Astrocyte of the spinal cord (primary cell): Measurements from ENCODE around the gene ALS2CL.

Experiments used
- DNase-seq: peaks from one replicate; pipeline ENCODE4 v3.0.0; 2011; ENCODE audit warnings: low read depth, low spot score
- H3K4me3 ChIP-seq: 2 replicates; pipeline ENCODE4 v1.5.1; 2011; ENCODE audit warnings: low read depth, mild to moderate bottlenecking, low read length, moderate library complexity
- in situ Hi-C: cut with HindIII; loops from 2 replicates; pipeline ENCODE4 v1.10.0; 2017; ENCODE audit warnings: low sequenced_read_pairs
- TF ChIP-seq, protein P1 (sequence below): IDR thresholded peaks from 2 replicates; pipeline ENCODE4 v1.5.1; 2012; ENCODE audit warnings: low read depth, mild to moderate bottlenecking, low read length, inconsistent platforms

The ALS2CL gene

DNA sequence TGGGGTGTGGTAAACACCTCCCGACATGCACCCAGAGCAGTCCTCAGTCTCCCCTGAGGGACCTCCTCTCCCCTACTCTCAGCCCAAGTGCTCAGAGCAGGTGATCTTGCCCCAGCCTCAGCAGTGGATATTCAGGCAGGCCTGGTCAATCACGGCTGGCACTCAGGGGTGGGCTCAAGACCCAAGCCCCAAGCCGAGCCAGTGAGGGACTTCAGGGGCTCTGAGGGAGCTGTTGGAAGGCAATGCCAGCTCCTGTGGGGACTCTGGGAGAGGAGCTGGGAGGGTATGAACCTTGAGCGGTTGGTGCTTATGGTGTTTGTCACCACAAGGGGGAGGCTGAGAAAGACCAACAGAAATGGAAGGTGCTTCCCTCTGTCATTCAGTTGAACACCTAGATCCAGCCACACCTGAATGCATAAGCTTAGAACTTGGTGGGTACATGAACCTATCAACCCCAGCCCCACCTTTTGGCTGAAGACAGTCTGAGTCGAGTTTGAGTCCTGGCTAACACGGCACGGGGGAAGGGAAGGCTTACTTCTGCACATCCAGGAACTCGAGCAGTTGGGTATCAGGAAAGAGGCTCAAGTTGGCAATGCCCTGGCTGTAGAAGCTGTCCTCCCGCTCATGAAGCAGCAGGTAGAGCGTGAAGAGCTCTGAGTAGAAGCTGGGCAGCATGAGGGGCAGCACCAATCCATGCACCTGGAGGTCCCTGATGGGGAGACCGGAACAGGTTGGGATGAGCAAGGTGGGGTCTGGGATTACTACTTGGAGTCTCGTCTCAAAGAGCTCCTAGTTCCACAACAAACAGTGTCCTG lies 19.2 kb downstream of the ALS2CL start:
- TF ChIP-seq, protein P1, sequence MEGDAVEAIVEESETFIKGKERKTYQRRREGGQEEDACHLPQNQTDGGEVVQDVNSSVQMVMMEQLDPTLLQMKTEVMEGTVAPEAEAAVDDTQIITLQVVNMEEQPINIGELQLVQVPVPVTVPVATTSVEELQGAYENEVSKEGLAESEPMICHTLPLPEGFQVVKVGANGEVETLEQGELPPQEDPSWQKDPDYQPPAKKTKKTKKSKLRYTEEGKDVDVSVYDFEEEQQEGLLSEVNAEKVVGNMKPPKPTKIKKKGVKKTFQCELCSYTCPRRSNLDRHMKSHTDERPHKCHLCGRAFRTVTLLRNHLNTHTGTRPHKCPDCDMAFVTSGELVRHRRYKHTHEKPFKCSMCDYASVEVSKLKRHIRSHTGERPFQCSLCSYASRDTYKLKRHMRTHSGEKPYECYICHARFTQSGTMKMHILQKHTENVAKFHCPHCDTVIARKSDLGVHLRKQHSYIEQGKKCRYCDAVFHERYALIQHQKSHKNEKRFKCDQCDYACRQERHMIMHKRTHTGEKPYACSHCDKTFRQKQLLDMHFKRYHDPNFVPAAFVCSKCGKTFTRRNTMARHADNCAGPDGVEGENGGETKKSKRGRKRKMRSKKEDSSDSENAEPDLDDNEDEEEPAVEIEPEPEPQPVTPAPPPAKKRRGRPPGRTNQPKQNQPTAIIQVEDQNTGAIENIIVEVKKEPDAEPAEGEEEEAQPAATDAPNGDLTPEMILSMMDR, result peak; percentile 34
- in situ Hi-C loops, result no loop called here
- DNase-seq, result no peak
- H3K4me3 ChIP-seq, result no peak overlapping the region

DNA sequence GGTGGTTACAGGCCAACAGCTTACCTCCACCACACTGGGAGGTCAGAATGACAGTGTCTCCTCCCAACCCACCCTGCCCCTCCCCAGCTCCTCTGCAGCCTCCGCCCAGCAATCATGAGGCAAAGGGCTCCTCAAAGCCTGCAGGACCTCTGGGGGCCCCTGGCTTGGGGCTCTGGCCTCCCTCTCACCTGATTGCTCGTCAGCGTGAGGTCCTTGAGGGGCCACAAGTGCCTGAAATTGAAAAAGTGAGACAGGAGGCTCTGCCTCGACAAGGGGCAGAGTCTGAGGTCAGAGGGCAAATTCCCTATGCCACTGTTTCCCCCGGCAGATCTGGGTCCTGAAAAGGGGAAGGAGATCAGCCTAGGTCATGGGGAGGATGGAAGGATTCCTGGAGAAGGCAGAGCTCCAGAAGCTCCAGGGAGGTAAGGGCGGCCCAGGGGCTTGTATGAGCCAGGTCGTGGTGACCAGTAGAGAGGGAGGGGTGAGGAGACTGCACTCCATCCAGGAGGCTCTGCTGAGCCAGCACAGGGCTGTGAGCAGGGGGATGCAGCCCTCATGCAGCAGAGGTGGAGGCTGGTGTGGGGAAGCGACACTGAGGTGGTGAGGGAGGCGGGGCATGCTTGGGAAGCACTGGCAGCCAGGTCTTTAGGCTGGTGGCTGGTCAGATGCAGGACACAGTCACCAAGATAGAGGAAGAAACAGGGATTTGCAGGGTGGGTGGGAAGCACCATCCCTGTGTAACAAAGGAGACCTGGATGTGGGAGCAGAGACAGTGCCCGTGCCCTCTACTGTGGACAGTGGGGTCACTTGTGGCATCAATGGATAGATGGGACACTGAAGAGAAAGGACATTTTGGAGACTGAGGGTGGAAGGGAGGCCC lies 20.1 kb downstream of the ALS2CL start:
- TF ChIP-seq, protein P1, result no peak
- H3K4me3 ChIP-seq, result no peak overlapping the region
- no peak for DNase-seq
- in situ Hi-C loops, result no loop called here

DNA sequence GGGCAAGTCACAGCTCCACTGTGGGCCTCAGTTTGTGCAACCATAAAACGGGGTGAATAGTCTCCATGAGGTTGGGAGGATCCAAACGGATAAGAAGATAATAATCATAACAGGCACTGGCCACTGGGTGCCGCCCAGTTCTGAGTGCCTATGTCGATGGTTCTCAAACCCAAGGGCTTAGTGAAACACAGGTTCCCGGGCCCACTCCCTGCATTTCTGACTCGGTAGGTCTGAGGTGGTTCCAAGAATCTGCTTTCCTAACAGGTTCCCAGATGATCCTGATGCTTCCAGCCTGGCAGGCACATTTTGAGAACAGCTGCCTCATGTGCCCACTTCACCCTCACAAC lies 21.2 kb downstream of the ALS2CL start:
- in situ Hi-C loops, result no loop called here
- no peak for DNase-seq
- no peak overlapping the region for H3K4me3 ChIP-seq
- TF ChIP-seq, protein P1, result no peak

GRCh38 chr3:46671541-46672348 lies 21.7 kb downstream of the ALS2CL start:
- no peak for DNase-seq
- in situ Hi-C loops, result no loop called here
- TF ChIP-seq, protein P1, result no peak
- no peak overlapping the region for H3K4me3 ChIP-seq

DNA sequence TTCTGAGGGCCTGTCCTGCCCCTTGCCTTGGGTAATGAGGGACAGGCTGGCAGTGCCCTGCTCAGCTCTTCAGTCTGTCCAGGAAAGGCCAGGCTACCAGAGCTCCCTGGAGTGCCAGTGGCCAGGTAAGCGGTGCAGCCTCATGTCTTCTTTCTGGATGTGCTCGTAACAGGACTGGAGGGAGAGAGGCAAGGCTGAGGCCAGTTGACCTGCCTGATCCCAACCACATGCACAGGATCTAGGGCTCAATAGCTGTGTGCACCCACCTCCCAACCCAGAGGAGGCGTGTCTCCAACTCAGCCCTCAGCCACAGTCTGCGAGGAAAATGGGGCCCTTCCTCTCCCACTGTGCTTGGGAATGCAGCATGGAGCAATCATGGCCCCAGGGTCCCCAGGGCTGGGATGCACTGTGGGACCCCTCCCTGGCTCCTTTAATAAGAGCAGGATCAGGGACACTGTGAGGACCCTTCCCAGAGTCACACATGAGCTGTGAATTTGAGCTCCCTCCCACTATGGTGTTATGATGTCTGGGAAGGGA lies 22.5 kb downstream of the ALS2CL start:
- H3K4me3 ChIP-seq, result no peak overlapping the region
- in situ Hi-C loops, result no loop called here
- no peak for DNase-seq
- TF ChIP-seq, protein P1, result no peak
